AG04449 (cell line): ENCODE data around the gene RTN4R.

Experiments
- CTCF ChIA-PET: fragments of 350-600 bp; formaldehyde crosslinking; extraction: SDS; loops from one replicate; lab custom pipeline; 2021; ENCODE audit warnings: antibody characterized with exemption; lab: Yijun Ruan, JAX
- POLR2A ChIA-PET: fragments of 400-600, 350-600 bp; formaldehyde crosslinking; extraction: SDS; loops from one replicate; lab custom pipeline; 2020; ENCODE audit warnings: antibody characterized with exemption, inconsistent platforms; lab: Yijun Ruan, JAX
- DNase-seq: peaks from one replicate; pipeline ENCODE4 v3.0.0-alpha.2; 2010; ENCODE audit warnings: low read depth, low spot score
- H3K4me3 ChIP-seq: 2 replicates; pipeline ENCODE4 v1.5.1; 2011; ENCODE audit warnings: low read depth, mild to moderate bottlenecking, control low read depth, low read length
- TF ChIP-seq, protein P1 (sequence below): IDR thresholded peaks from one replicate; pipeline ENCODE4 v1.5.1; 2011; ENCODE audit warnings: mild to moderate bottlenecking, moderate library complexity, low read length, control low read depth, inconsistent platforms; ENCODE audit not compliant: insufficient read depth; ENCODE audit errors: missing control alignments

RTN4R gene

DNA sequence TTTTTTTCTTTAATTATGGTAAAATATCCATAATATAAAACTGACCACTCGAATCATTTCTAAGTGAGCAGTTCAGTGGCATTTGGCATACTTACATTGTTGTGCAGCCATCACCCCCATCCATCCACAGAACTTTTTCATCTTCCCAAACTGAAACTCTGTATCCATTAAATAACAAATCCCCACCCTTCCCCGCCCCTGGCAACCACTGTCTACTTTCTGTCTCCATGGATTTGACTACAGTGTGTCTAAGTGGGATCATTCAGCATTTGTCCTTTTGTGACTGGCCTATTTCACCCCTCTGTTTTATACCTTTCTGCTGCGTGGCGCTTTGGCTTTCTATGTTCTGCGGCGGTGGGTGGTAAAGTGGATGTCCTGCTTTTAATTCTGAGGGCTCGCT, 49.1 kb downstream of the RTN4R start:
- ChIA-PET CTCF (no interaction called here), POLR2A (no interaction called here)
- DNase-seq, result no peak
- no peak overlapping the region for H3K4me3 ChIP-seq
- TF ChIP-seq, protein P1, sequence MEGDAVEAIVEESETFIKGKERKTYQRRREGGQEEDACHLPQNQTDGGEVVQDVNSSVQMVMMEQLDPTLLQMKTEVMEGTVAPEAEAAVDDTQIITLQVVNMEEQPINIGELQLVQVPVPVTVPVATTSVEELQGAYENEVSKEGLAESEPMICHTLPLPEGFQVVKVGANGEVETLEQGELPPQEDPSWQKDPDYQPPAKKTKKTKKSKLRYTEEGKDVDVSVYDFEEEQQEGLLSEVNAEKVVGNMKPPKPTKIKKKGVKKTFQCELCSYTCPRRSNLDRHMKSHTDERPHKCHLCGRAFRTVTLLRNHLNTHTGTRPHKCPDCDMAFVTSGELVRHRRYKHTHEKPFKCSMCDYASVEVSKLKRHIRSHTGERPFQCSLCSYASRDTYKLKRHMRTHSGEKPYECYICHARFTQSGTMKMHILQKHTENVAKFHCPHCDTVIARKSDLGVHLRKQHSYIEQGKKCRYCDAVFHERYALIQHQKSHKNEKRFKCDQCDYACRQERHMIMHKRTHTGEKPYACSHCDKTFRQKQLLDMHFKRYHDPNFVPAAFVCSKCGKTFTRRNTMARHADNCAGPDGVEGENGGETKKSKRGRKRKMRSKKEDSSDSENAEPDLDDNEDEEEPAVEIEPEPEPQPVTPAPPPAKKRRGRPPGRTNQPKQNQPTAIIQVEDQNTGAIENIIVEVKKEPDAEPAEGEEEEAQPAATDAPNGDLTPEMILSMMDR, result no peak

DNA sequence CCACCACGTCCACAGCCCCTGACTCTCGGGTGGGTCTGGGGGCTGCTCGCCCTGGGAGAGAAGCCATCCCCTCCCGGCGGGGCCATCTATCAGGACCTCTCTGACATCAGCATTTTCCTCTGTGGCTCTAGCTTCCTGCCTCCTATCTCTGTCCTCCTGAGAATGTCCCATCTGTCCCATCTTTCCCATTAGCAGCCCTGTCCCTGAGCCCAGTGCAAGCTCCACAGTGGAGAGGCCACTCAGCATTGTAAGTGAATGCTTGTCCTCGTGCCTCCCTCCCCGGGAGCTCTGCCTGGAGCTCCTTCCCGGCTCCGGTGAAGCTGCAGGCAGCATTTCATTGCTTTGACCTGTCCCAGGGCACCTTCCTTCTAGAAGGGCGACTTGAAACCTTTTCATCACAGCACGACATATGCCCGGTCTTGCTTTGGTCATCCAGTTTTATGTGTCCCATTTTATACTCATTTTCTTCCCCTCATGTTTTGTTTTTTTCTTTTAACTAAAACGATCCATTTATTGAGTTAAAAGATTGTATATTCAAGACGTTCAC, 49.7 kb downstream of the RTN4R start:
- no peak for DNase-seq
- ChIA-PET CTCF (no interaction called here), POLR2A (no interaction called here)
- H3K4me3 ChIP-seq, result no peak overlapping the region
- TF ChIP-seq, protein P1, result no peak

DNA sequence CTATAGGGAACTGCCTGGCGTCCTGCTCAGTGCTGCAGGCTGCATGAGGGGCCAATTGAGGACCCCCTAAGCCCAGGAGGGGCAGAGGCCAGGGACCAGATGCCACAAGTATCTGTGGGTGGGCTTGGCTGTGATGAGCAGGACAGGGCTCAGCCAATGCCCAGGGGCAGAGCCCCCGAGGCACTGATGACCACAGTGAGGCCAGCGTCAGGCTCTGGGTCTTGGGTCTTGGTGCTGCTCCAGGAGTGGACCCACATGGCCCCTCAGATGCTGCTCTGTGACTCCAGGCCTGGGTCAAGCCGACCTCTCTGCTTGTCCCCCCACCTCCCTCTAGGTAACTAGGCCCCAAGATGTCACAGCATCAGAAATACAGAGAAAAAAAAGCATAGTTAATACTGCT, 50.6 kb downstream of the RTN4R start:
- TF ChIP-seq, protein P1, result no peak
- no peak overlapping the region for H3K4me3 ChIP-seq
- CTCF ChIA-PET, result no interaction called here
- POLR2A ChIA-PET, result no interaction called here
- DNase-seq, result no peak

DNA sequence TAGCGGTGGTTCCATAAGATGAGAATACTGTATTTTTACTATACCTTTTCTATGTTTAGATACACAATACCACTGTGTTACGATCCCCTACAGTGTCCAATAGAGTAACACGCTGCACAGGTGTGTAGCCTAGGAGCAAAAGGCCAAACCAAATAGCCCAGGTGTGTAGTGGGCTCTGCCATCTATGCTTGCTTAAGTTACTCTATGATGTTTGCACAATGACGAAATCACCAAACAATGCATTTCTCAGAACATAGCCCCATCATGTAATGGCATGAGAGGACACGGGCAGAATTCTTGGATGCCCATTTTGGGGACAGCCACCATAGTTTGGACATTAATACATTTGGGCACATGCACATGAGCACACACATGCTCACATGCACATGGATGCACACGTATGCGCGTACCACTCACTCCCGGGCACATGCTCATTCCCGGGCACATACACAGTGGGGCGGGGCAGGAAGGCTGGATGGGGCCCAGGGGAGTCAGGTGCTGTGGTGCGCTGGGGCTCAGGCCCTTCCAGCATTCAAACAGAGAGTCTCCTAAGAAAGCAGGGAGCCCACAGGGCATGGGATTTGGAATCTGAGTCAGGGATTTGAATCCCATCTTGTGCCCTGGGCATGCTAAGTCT, 51.1 kb downstream of the RTN4R start:
- TF ChIP-seq, protein P1, result no peak
- no peak for DNase-seq

DNA sequence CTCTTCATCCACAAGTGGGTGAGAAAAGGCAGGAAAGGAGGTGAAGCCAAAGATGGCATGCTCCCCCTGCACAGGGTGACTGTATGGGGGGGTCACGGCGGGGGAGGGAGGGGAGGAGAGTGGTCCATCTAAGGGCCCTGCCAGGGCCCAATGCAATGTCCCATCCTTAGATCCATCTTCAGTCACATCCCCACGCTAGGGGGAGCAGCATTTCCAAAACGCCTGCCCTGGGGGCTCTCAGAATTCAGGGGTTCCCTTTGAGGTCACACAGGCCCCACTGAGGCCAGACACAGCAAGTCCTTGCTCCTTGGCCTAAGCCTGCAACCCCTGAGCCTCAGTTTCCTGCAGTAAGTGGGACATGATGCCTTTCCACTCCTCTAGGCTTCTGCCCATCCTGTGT, 52.4 kb downstream of the RTN4R start:
- ChIA-PET POLR2A (no interaction called here), CTCF (no interaction called here)
- no peak overlapping the region for H3K4me3 ChIP-seq
- TF ChIP-seq, protein P1, result no peak
- DNase-seq, result no peak

More for the DNA sequence above, 51.1 kb downstream of the RTN4R start:
- CTCF ChIA-PET, result no interaction called here
- H3K4me3 ChIP-seq, result no peak overlapping the region
- POLR2A ChIA-PET, result no interaction called here

DNA sequence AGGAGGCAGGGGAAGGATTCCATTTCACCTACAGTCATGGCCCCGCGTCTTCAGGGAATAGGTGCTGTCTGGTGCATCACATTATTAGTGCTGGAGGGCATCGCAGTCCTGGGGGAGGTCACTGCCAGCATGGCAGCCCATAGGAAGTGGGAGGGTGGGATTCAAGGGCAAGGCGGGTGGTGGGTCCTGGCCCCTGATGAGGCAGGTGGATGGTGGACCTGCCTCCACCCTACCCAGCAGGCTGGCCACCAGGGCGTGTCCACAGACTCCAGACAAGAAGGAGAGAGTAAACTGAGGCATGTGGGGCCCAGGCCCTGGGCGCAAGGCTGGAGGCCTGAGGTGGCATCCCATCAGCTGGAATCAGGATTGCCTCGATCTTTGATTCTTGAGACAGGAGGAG, 53.3 kb downstream of the RTN4R start:
- TF ChIP-seq, protein P1, result no peak
- POLR2A ChIA-PET, result no interaction called here
- CTCF ChIA-PET, result no interaction called here

More for the DNA sequence above, 53.3 kb downstream of the RTN4R start:
- DNase-seq, result no peak
- H3K4me3 ChIP-seq, result no peak overlapping the region
